ENCODE measurements around the gene POLR3H.
"Not testable (repeated sequence)": the region's sequence is repeated elsewhere in the genome, so short reads cannot be mapped to it uniquely, and the experiment has no call there.

The POLR3H gene

GRCh38 chr22:41563051-41563711, 18.9 kb upstream of the POLR3H start:
- peak; percentile 21 for DNase-seq

DNA sequence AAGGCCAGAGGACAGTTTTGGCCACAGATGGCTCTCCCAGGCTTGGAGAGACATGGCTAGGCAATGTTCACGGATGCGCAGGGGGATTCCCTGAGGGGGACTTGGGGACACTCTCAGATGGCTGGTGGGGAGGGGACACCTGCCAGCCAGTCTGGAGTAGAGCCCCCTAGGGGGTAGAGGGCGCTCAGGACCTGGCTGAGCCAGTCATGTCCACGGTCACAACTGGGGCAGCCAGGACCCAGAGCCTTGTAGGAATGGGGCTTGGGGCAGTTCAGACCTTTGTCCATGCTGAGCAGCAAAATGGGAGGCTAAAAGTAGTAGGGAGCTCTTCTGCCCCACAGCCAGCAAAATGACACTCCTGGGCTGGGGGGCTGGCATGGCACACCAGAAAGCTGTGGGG, 18.2 kb upstream of the POLR3H start:
- no peak for DNase-seq

GRCh38 chr22:41561788-41562187, 17.5 kb upstream of the POLR3H start:
- DNase-seq = no peak

DNA sequence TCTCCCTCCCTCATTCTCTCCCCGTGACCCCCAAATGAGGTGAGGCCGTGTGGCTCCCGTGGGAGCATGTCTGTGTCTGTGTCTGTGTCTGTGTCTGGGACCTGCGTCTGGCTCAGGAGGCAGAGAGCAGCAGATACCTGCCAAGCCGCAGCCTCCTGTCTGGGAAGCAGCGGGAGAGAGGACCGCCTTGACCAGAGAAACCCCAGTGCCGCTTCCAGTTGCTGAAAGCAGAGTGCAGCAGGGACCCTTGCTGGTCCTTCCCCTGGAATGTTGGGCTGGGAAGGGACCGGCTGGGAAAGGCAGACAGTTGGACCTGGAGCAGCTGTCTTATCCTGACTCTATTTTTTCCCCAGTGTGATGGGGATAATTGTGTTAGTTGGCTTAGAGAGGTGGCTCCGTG, 17.1 kb upstream of the POLR3H start:
- DNase-seq = no peak

DNA sequence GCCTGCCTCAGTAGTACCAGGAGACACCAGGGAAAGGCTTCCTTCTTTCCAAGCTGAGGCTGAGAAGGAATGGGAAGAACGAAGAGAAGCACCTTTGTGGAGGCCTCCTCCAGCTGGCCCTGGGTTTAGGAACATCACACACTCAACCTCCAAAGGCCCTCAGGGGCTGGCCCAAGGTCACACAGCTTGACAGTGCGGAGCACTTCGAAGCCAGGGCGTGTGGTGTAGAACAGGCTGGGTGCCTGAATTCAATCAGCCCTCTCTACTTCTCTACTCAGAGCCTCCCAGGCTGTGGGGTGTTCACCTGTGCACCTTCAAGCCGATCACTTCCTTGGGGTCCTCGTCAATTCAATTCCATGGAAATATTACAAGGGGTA, 15.8 kb upstream of the POLR3H start:
- no peak for DNase-seq

- DNase-seq = not testable (repeated sequence)
Measured at GRCh38 chr22:41558241-41558630, 14.0 kb upstream of the POLR3H start.

GRCh38 chr22:41557401-41558240, 13.4 kb upstream of the POLR3H start:
- peak; percentile 68 for DNase-seq

- no peak for DNase-seq
Measured at GRCh38 chr22:41556561-41556960, 12.3 kb upstream of the POLR3H start.

DNA sequence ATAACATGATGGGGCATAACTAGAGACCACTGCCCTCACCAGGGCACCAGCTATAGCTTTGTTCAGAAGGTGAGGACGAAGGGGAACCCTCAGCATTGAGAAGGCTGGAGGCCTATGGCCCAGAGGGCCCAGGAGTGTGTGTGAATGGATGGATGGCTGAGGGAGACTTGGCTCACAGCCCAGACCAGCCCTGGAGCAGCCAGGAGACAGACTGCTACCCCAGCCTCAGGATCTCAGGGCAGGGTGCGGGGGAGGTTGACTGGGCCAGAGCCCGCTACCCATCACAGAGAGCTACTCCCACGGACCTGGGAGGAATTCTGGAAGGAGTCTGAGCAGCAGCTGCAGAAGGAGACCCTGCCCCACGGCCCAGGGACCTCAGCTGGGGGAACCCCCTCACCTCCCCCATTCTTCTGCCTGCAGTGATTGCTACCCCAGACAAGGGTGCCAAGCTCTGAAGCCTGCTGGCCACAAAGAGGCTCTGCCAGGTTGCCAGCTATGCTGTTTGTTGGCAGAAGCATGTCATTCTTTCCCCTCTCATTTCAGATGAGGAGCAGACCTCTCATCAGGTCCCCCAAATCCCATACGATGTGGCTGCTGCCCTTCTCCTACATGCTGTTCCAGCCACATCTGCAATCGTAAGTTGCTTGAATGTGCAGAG, 11.2 kb upstream of the POLR3H start:
- peak; percentile 35 for DNase-seq

- no peak for DNase-seq
Measured at GRCh38 chr22:41551877-41552582, 7.8 kb upstream of the POLR3H start.

GRCh38 chr22:41550952-41551491, 6.8 kb upstream of the POLR3H start:
- no peak for DNase-seq

GRCh38 chr22:41548830-41549211, 4.6 kb upstream of the POLR3H start:
- DNase-seq = no peak

- DNase-seq = no peak
Measured at GRCh38 chr22:41544671-41545476, 604 bp upstream of the POLR3H start.

DNA sequence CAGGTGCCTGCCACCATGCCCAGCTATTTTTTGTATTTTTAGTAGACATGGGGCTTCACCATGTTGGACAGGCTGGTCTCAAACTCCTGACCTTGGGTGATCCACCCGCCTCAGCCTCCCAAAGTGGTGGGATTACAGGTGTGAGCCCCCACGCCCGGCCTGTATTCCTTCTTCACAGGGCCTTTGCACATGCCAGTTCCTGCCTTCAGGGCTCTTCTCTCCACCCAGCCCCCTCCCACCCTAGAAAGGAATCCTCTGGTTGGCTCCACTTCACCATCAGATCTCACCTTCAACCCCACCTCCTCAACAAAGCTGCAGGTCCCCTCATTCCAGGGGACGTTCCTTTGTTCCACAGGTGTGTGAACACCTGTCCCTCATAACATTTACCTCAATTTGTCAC, 2.0 kb downstream of the POLR3H start:
- no peak for DNase-seq

GRCh38 chr22:41541484-41541883, 2.8 kb downstream of the POLR3H start:
- no peak for DNase-seq

- no peak for DNase-seq
Measured at GRCh38 chr22:41540365-41540764, 3.9 kb downstream of the POLR3H start.

GRCh38 chr22:41540006-41540315, 4.3 kb downstream of the POLR3H start:
- DNase-seq = no peak

GRCh38 chr22:41539146-41540005, 4.9 kb downstream of the POLR3H start:
- no peak for DNase-seq

- no peak for DNase-seq
Measured at GRCh38 chr22:41538583-41538982, 5.7 kb downstream of the POLR3H start.

- DNase-seq = no peak
Measured at GRCh38 chr22:41537203-41537602, 7.1 kb downstream of the POLR3H start.

DNA sequence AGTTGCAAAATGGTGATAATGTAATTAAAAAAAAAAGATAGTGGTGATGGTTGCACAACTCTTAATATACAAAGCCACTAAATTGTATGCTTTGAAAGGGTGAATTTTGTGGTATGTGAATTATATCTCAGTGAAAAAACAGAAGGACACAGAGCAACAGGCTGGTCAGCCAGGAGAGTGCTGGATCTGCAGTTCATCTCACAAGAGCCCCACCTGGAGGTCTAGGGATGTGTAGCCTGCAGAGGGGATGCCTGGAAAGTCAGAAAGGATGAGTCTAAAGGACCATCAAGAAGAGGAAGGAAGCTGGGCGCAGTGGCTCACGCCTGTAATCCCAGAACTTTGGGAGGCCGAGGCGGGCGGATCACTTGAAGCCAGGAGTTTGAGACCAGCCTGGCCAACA, 9.0 kb downstream of the POLR3H start:
- no peak for DNase-seq

Measured in NCI-H2171 (cell line).